ENCODE measurements around the gene SLC39A13.

- no peak for TF ChIP-seq POLR2AphosphoS5 (IDR thresholded peaks at IDR 0.05; ENCODE audit: low read depth, low read length)
- TF ChIP-seq ZHX2 (IDR thresholded peaks at IDR 0.05; ENCODE audit: low read depth), result no peak
- TF ChIP-seq ZHX2 (CRISPR knock-in tag; IDR thresholded peaks at IDR 0.05; ENCODE audit: borderline replicate concordance), result no peak
- no peak for TF ChIP-seq MED13 (CRISPR knock-in tag; IDR thresholded peaks at IDR 0.05)
- TF ChIP-seq MAX (IDR thresholded peaks at IDR 0.05), result no peak
- TF ChIP-seq REST (IDR thresholded peaks at IDR 0.05; ENCODE audit: borderline replicate concordance in 1 of 2, low read depth in 1 of 2, low read length in 2 of 2), result no peak
- no peak for TF ChIP-seq DRAP1 (CRISPR knock-in tag; IDR thresholded peaks at IDR 0.05)
- no peak for TF ChIP-seq TARDBP (CRISPR knock-in tag; IDR thresholded peaks at IDR 0.05)
- no peak for TF ChIP-seq RFX5 (IDR thresholded peaks at IDR 0.05; ENCODE audit: low read depth, low read length)
- no peak for TF ChIP-seq ZNF792 (CRISPR knock-in tag; IDR thresholded peaks at IDR 0.05)
- TF ChIP-seq CTCF (CRISPR knock-in tag; IDR thresholded peaks at IDR 0.05), result no peak
- TF ChIP-seq ZNF768 (CRISPR knock-in tag; IDR thresholded peaks at IDR 0.05), result no peak
Measured at GRCh38 chr11:47378836-47379170, 29.6 kb upstream of the SLC39A13 start.
